Measurements from ENCODE around the gene CLRN3.

The CLRN3 gene

DNA sequence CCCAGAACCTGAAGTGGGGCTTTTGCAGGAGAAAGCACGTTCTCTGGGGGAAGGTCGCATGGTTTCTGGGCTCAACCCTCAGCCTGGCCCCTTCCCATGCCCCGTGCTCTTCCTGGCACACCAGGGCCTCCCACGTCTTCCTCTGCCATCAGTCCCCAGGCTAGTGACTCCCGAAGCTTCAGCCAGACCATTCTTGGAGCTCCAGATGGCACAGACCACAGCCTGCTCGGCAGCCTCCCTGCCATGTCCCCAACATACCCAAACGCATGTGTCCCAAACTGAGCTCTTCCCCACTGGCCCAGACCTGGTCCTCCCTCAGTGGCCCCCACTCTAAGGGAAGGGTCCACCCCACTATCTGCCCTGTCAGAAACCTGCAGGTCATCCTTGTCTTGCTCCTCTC, 47.0 kb downstream of the CLRN3 start:
- DNase-seq (ENCODE audit: low read depth), result no peak

DNA sequence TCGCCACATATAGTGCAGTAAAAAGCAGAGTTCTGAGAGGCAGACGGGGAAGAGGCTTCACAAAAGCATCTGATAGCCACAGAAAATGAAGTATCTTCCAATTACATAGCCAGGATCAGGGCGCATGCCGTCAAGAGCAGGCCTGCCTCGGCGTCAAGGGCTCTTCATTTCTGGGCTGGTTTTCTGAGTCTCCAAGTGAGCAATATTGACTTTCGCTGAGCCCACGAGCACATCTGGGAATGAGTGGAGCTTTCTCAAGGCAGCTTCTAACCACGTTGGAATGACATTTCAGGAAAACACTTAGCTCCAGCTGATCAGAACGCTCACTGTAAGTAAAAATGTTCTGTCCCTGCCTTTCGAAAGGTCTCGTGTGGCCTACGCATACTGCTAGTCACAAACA, 51.9 kb downstream of the CLRN3 start:
- no peak for DNase-seq (ENCODE audit: low read depth)

DNA sequence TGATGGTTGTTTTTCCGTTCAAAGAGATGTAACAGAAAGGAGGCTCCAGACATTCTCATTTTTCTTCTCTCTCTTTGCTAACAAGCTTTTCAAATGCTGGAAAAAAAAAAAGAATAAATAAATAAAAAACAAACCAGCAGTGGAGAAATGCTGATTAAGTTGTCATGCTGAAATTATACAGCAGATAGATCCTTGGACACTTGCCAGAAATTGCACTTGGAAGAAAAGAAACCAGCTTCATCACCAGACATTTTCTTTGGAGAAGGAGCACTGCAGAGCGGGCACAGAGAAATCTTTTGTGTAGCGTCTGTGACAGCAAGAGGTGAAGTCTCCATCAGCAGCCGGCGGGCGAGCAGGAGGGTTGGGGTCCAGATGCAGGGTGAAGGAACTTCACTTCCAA, 55.8 kb downstream of the CLRN3 start:
- no peak for DNase-seq (ENCODE audit: low read depth)

DNA sequence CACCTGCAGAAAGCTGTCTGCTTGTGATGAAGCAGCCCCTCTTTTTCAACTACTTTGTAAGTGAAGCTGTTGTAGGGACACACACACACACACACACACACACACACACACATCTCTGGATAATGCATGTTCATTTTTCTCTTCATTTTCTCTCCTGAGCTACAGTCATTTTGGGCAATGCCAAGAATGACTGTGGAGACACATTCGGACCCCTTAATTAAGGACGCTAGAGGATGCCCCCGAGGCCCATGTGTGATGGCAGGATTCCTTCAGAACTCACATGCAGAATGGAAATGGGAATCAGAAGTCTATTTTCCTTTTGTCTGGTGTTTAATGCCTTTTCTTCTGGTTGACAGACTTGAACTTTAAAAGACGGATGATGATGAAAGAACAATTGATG, 56.6 kb downstream of the CLRN3 start:
- no peak for DNase-seq (ENCODE audit: low read depth)

DNA sequence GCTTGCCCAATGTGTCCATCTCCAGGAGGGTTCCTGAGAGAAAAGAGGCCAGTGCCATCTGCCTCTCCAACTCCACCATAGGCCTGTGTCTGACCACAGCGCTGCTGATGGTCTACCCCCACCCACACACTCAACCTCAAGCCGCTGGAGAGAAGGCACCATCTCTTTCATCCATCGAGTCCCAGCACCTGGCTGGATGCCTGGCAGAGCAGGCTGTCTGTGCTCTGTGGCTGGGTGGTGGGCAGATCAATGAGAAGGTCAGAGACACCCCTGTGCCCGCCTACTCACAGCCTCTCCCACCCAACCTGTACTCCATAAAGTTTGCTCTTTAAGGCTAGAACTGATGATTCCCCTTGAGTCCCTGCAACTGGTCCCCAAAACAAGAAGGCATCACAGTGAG, 58.0 kb downstream of the CLRN3 start:
- no peak for DNase-seq (ENCODE audit: low read depth)

DNA sequence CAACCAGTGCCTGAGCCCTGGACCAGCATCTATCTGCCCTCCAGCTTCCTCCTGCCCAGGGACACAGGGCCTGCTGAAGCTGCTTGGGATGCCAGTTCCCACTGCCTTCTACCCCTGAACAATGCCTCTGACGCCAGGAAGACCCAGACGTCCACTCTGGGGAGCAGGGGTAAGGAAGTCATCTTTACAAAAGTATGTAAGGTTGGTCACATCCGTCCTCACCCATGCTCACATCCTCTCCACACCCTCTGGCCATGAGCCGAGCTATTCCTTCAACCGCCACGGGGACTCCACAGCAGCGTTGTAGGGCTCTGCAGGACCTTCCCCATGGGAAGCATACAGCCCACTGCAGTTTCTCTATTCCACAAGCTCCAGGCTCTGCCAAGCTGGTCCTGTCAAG, 58.5 kb downstream of the CLRN3 start:
- DNase-seq (ENCODE audit: low read depth), result no peak

DNA sequence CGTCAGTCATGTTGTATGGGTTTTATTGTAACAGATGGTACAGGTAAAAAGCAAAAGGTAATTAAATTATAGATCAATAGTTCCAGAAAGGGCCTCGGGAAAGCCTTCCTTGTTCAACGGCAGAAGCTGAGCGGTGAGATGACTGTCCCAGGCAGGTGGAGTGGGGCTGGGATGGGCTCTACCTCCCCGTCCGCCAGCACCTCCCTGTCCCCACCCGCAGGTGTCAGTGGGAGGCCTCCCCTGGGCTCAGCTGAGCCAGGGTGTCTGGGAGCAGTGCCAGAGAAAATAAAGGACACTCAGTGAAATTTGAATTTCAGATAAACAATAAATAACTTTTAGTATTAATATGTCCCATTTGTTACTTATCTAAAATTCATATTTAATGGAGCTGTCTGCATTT, 58.9 kb downstream of the CLRN3 start:
- no peak for DNase-seq (ENCODE audit: low read depth)

DNA sequence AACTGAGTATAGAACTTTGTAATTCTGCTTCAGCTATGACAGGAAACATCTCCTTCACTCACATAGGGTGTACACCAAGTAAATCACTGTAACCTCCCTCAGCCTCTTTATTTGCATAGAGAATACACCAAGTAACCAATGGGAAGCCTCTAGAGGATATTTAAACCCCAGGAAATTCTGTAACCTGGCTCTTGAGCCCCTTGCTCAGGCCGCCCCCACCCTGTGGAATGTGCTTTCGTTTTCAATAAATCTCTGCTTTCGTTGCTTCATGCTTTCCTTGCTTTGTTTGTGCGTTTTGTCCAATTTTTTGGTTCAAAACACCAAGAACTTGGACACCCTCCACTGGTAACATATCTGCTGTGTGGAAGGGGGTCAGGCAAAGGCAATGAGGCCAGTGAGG, 60.2 kb downstream of the CLRN3 start:
- DNase-seq (ENCODE audit: low read depth), result no peak

DNA sequence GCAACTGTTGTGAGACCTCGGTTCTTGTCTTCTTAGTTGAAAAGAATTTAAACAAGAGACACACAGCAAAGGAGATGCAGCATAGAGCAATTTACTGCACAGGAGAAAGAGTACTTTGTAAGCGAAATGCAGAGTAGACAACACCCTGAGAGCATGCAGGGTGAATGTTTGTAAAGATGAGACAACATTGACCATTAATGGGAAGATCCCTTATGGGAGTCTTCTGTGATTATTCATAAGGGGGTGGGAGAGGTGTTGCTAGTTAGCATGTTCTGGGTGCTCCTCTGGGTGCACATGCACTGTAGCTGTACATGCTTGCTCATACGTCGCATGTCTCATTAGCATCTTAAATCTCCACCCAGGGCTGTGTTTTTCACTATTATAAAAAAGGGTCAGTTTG, 62.3 kb downstream of the CLRN3 start:
- no peak for DNase-seq (ENCODE audit: low read depth)

Data from stimulated activated CD8-positive, alpha-beta memory T cell treated with anti-CD3 and anti-CD28 coated beads, Interleukin-12 subunit alpha, Interleukin-12 subunit beta, amount 100 ng/mL, for 1 hour (primary cell).